NCI-H2227 treated with DMSO at 0.1 percent for 48 hours (cell line): ENCODE data around the gene WDPCP.
"Not testable (repeated sequence)": the region's sequence is repeated elsewhere in the genome, so short reads cannot be mapped to it uniquely, and the experiment has no call there.

Experiments
- DNase-seq: peaks from one replicate; lab custom pipeline; 2025; lab: John Stamatoyannopoulos, UW

Gene WDPCP

DNA sequence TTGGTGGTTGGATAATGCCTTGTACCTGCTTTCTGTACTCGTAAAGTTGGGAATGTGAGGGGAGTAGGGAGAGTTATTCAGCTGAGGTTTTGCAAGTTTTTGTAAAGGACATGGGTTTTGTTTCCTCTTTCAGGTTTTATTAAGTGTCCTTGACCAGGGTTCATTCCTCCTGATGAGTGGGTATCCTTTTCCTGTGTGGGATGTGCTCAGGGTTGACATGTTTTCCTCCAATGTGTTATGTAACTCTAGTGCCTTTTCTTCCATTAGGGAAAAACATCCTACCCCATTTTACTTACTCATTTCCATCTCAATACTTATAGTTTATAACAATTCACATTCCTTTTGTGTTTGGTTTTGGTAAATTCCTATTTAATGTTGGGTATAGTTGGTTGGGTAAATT is 489.2 kb downstream of the WDPCP start:
- DNase-seq = no peak

DNA sequence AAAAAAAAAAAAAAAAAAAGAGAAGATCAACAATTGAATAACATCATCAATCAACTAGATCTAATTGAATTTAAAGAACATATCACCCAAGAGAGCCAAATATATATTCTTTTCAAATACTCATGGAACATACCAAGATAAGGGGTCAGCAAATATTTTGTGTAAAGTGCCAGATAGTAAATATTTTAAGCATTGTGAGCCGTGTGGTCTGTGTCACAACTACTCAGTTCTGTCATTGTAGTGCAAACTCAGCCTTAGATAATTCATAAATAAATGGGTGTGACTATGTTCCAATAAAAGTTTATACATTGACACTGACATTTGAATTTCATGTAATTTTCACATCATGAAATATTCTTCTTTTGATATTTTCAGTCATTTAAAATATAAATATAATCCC is 491.8 kb downstream of the WDPCP start:
- DNase-seq = no peak

DNA sequence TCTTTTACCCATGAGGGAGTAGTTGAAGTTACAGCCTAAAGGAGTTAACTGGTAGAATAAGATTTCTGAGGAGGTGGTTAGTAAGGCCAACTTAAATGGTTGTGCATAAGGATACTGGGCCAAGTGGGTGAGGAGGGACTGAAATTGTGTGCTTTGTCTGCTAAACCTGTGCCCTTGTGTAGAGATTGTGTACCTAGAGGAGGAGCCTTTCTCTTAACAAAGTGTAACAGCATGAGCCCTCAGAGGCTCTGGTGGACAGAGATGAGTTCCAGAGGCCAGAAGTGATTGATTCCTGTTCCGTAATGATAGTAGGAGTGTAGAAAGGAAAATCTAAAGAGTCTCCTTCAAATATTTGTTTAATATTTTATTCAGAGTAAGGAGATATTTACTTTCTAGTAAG is 494.8 kb downstream of the WDPCP start:
- DNase-seq = no peak

DNA sequence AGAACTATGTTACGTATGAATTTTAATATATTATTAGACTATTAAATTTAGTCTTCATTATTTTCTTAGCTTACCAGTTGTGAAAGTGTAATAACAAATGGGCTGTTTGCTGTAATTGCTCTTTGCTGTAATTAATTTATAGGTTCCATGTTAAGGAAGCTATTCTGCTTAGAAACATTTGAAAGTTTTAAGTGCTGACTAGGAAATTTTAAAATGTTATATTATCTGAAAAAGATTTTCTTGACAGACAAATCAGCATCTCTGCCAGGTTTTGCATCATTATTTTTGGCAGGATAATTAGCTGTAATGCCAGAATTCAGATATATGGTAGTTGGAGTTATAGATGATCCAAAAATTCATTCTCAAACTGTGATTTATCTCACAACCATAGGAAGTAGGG is 495.4 kb downstream of the WDPCP start:
- DNase-seq = no peak

DNA sequence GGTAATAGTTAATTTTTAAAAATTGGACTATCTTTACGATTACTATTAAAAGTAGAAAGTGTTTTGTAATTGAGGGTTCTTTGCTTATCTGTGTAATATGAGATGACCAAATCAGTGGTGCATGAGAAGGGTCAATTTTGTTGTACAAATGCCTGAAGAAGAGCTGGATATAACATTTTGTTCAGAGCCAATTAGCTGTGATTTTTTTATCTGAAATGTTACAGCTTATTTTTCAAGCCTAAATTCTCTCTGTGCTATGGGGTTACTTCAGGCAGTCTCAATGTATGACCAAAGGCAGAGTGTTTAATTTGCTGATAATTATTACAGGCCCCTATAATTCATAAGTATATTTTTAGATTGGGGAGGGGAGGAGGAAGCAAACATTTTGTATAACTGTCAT is 495.9 kb downstream of the WDPCP start:
- no peak for DNase-seq

DNA sequence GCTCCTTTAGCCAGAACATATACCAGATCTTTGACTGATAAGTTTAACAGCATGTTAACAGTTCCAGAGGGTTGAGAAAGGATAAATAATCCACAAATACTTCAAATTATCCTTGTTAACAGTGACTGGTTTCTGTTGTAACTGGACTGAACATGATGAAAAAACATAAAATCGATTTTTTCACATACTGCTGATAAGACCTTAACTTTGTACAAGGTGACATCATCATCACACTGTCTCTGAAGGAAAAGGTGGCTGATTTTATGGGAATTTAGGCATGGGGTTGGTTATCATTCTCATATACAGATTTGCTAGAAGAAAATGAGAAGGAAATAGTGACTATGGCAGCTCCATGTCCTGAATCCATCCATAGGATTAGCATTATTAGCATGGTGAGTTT is 501.6 kb downstream of the WDPCP start:
- DNase-seq = no peak

DNA sequence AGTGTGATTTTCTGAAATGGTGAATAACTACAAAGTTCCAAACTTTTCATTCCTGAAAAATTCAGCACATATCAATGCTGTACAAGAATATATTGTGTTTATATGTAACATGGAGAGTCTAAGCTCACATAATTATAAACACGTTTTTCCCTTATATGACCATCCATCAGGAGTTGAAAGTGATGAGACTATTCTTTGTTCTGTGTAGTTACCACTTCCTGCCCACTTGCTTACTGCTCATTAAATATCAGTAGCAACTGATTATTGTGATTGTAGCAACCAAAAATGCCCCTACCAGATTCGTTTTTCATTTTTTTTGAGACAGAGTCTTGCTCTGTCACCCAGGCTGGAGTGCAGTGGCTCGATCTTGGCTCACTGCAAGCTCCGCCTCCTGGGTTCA is 506.9 kb downstream of the WDPCP start:
- DNase-seq = no peak

DNA sequence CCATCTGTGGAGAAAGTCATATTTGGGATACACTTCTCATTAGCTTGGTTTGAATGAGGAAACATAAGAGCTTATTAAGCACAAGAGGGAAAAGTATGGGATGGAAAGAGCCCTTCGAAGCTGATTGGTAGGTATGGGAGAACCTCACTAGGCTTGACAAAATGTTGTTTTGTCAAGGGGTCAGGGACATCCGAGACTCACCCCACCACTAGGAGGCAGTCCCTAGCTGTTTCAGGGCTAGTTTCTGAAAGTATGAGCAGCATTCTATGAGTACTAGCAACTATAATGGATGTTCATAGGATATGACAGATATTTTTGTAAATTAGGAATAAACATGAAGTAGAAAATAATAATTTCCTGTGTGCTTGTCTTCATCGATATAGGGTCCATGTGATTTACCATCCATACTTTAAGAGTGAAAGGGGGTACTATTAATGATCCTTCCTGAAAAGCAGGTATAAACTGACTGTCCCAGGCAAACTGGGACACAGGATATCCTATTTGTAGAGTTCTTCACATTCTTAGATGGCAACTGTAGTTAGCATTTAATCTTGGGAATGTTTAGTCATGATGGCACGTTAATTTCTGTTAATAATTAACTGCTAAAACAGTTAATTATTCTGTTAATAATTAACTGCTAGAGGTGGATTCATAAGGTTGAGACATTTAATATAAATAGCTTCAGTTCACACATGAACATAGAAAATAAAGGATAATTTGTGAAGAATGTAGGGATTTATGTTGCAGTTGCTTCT is 509.2 kb downstream of the WDPCP start:
- DNase-seq = no peak

DNA sequence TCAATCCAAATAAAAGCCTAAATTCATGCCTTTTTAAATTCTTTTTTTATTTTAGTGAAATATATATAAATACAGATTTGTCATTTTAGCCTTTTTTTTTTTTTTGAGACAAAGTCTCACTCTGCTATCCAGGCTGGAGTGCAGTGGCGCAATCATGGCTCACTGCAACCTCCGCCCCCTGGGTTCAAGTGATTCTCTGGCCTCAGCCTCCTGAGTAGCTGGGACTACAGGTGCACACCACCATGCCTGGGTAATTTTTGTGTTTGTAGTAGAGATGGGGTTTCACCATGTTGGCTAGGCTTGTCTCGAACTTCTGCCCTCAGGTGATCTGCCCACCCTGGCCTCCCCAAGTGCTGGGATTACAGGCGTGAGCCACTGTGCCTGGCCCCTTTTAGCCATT is 513.9 kb downstream of the WDPCP start:
- not testable (repeated sequence) for DNase-seq

DNA sequence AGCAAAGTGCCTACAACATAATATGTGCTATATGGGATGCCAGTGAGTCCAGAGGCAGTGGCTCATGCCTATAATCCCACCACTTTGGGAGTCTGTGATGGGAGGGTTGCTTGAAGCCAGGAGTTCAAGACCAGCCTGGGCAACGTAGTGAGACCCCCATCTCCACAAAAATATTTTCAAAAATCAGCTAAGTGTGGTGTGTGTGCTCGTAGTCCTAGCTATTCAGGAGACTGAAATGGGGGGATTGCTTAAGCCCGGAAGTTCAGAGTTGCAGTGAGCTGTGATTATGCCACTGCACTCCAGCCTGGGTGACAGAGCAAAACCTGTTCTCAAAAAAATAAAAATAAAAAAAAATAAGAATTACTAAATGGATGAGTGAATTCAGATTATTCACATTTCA is 514.3 kb downstream of the WDPCP start:
- DNase-seq = no peak

DNA sequence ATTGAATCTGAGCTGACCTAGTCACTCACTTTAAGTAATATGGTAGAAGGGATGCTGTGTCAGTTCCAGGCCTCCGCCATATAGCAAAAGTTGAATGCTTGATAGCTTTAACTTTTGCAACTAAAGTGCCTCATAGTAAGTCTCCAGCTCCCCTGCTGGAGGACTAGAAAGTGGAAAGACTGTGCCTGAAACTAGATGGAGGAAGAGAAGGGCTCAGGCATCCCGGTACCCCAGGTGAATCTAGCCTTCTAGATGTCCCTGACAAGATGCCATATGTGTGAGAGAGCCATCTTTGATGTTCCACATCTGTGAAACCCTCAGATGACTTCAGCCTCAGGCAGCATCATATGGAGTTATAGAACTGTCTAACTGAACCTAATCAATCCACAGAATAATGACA is 516.6 kb downstream of the WDPCP start:
- no peak for DNase-seq
